ENCODE data around the gene MSRB2.

The MSRB2 gene

GRCh38 chr10:23114228-23114850 is 19.0 kb downstream of the MSRB2 start:
- H3K4me3 ChIP-seq (ENCODE audit: control insufficient read depth, low read depth, low read length) = no peak overlapping the region
- TF ChIP-seq CTCF (conservative IDR thresholded peaks at IDR 0.05; ENCODE audit: control insufficient read depth, insufficient read depth, low read depth, low read length) = no peak
- no peak for DNase-seq (ENCODE audit: low read depth)

- no peak for DNase-seq (ENCODE audit: low read depth)
- H3K4me3 ChIP-seq (ENCODE audit: control insufficient read depth, low read depth, low read length) = no peak overlapping the region
- no peak for TF ChIP-seq CTCF (conservative IDR thresholded peaks at IDR 0.05; ENCODE audit: control insufficient read depth, insufficient read depth, low read depth, low read length)
Measured at GRCh38 chr10:23116486-23117205, 21.3 kb downstream of the MSRB2 start.

GRCh38 chr10:23120001-23120934 is 24.9 kb downstream of the MSRB2 start:
- H3K4me3 ChIP-seq (ENCODE audit: control insufficient read depth, low read depth, low read length) = no peak overlapping the region
- no peak for DNase-seq (ENCODE audit: low read depth)
- TF ChIP-seq CTCF (conservative IDR thresholded peaks at IDR 0.05; ENCODE audit: control insufficient read depth, insufficient read depth, low read depth, low read length) = no peak

GRCh38 chr10:23121135-23121534 is 25.8 kb downstream of the MSRB2 start:
- DNase-seq (ENCODE audit: low read depth) = no peak
- TF ChIP-seq CTCF (conservative IDR thresholded peaks at IDR 0.05; ENCODE audit: control insufficient read depth, insufficient read depth, low read depth, low read length) = no peak
- no peak overlapping the region for H3K4me3 ChIP-seq (ENCODE audit: control insufficient read depth, low read depth, low read length)

GRCh38 chr10:23136462-23136861 is 41.1 kb downstream of the MSRB2 start:
- TF ChIP-seq CTCF (conservative IDR thresholded peaks at IDR 0.05; ENCODE audit: control insufficient read depth, insufficient read depth, low read depth, low read length) = no peak
- no peak for DNase-seq (ENCODE audit: low read depth)
- no peak overlapping the region for H3K4me3 ChIP-seq (ENCODE audit: control insufficient read depth, low read depth, low read length)

GRCh38 chr10:23139677-23140076 is 44.3 kb downstream of the MSRB2 start:
- no peak for TF ChIP-seq CTCF (conservative IDR thresholded peaks at IDR 0.05; ENCODE audit: control insufficient read depth, insufficient read depth, low read depth, low read length)
- DNase-seq (ENCODE audit: low read depth) = no peak
- no peak overlapping the region for H3K4me3 ChIP-seq (ENCODE audit: control insufficient read depth, low read depth, low read length)

Measured in fibroblast of mammary gland (primary cell).